Common myeloid progenitor, CD34-positive (primary cell): ENCODE data around the gene OR52K1.

Experiments used
- CTCF ChIA-PET: fragments of 350-600 bp; sonication (Branson Sonifier 250); formaldehyde crosslinking; loops from one replicate; lab custom pipeline; 2021; ENCODE audit warnings: antibody characterized with exemption; lab: Charles Lee
- POLR2A ChIA-PET: fragments of 350-600 bp; sonication (Branson Sonifier 250); formaldehyde crosslinking; loops from one replicate; lab custom pipeline; 2021; ENCODE audit warnings: antibody characterized with exemption; lab: Charles Lee
- DNase-seq, 3 donors: peaks; one replicate each; pipeline versions ENCODE4 v3.0.0 to v3.0.0-alpha.2; 2013
- H3K27ac ChIP-seq, 2 experiments: 1 replicate in 1 of 2; 2 replicates in 1 of 2; pipeline ENCODE4 v1.7.0; 2013; ENCODE audit warnings: inconsistent platforms in 2 of 2, low read length in 2 of 2, mild to moderate bottlenecking in 2 of 2, low read depth in 1 of 2, moderate library complexity in 1 of 2; ENCODE audit not compliant: severe bottlenecking in 2 of 2, insufficient read depth in 1 of 2, poor library complexity in 1 of 2
- H3K27me3 ChIP-seq, 5 experiments: replicated peaks in 2 of 5; 1 replicate in 3 of 5; 2 replicates in 2 of 5; pipeline versions ENCODE4 v1.6.1 to v1.7.0; 2013; ENCODE audit warnings: low read length in 4 of 5, mild to moderate bottlenecking in 2 of 5, moderate library complexity in 2 of 5, inconsistent platforms in 1 of 5; ENCODE audit not compliant: insufficient read depth in 5 of 5, control insufficient read depth in 4 of 5
- H3K36me3 ChIP-seq, 4 experiments: 1 replicate in 2 of 4; 2 replicates in 2 of 4; pipeline versions ENCODE4 v1.6.1 to v1.7.0; 2013; ENCODE audit warnings: low read length in 3 of 4, control low read depth in 1 of 4, mild to moderate bottlenecking in 1 of 4; ENCODE audit not compliant: control insufficient read depth in 4 of 4, insufficient read depth in 4 of 4
- H3K4me1 ChIP-seq, 4 experiments: 1 replicate in 3 of 4; 2 replicates in 1 of 4; pipeline versions ENCODE4 v1.6.1 to v1.7.1; 2013; ENCODE audit warnings: low read length in 3 of 4, mild to moderate bottlenecking in 3 of 4, control low read depth in 1 of 4, inconsistent platforms in 1 of 4, moderate library complexity in 1 of 4; ENCODE audit not compliant: control insufficient read depth in 4 of 4, insufficient read depth in 4 of 4; ENCODE audit errors: control extremely low read depth in 1 of 4
- H3K4me3 ChIP-seq, 7 experiments: 1 replicate in 4 of 7; 2 replicates in 3 of 7; pipeline versions ENCODE4 v1.5.1 to v1.7.0; 2013; ENCODE audit warnings: mild to moderate bottlenecking in 7 of 7, low read length in 6 of 7, moderate library complexity in 6 of 7, inconsistent platforms in 2 of 7, low read depth in 2 of 7, control low read depth in 1 of 7; ENCODE audit not compliant: insufficient read depth in 4 of 7, control insufficient read depth in 1 of 7; ENCODE audit errors: extremely low read depth in 1 of 7
- H3K9me3 ChIP-seq, 5 experiments: 1 replicate in 4 of 5; 2 replicates in 1 of 5; pipeline versions ENCODE4 v1.6.1 to v1.7.1; 2013; ENCODE audit warnings: low read length in 4 of 5, mild to moderate bottlenecking in 2 of 5, inconsistent platforms in 1 of 5, low read depth in 1 of 5, moderate library complexity in 1 of 5; ENCODE audit not compliant: control insufficient read depth in 4 of 5, insufficient read depth in 2 of 5; ENCODE audit errors: control extremely low read depth in 1 of 5
- WGBS: methylation state at CpG from one replicate; pipeline ENCODE4 v1.1.5; 2013; ENCODE audit not compliant: insufficient coverage; 5-methylcytosine and 5-hydroxymethylcytosine counted together

Gene OR52K1

DNA sequence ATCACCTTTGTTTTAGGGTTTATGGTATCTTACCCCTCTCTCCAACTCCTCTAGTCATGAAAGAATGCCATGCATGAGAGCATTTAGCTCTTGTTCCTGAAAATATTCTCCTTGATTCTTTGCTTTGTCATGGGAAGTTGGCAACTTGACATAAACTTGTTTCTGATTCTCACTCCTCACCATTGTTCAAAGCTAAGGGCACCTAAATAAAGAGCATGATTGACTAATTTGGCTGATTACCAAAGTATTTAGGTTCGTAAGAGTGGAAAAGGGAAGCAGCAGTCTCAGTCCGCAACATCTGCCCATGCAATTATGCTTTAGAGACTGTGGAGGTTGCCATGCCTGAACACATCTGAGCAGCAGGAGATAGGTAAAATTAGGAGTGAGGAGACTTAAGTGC is 26.4 kb downstream of the OR52K1 start:
- Histone ChIP-seq H3K36me3 (no peaks in the 10 kb centered on the region), H3K27me3 (peaks cover 0 to 5% (median 0%) of the 10 kb centered on the region in 5 experiments), H3K4me1 (peaks cover 0 to 2% (median 0%) of the 10 kb centered on the region in 4 experiments), H3K9me3 (peaks cover 0 to 2% (median 0%) of the 10 kb centered on the region in 5 experiments), H3K27ac (no peak overlapping the region), H3K4me3 (no peak overlapping the region)
- WGBS: 8% methylated on average over 2 of the region's 2 CpGs
- ChIA-PET CTCF (no interaction called here), POLR2A (no interaction called here)
- peak; percentile 17 to 76 (median 27) for DNase-seq

DNA sequence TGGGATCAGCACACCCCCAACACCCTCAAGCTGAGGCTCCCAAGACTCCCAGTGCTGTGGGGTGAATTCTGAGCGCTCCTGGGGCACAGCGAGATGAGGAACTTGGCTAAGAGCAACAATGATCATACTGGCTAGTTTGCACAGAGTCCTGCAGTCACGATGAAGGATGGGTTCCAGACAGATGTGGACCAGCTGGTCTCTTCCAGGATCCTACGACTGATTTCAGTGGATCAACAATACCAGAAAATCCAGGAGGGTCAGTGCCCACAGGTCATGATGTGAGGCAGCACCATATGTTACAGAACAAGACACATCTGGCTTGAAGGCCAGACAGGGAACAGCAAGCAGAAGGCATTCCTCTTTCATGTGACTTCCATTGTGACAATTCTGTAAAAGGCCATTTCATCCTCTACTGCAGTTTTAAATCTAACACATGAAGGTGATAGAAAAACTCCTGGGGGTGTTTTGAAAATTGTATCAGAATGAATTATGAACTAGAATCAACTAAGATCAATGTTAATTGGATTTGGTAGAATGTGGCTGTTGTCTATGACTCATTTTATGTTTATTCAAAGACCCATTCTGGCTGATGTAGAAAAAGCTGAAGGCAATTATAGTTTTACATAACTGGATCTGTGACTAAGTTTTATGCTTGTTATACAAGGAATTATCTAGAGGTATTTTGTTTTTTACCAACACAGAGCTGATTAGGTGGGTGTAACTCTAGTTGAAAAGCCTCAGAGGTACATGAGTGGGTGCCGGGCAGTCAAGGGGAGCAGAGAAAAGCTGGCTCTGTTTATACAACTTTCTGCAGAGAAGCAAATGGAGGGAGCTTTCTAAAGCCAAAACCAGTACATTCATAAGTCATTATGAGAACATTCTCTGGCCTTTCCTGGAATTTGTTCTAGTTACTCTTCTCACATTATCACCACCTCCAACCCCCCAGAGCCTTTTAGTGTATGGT is 29.1 kb downstream of the OR52K1 start:
- no peak for DNase-seq
- no peaks in the 10 kb centered on the region for H3K36me3 ChIP-seq
- H3K4me1 ChIP-seq: peaks cover 0 to 2% (median 0%) of the 10 kb centered on the region in 4 experiments
- no peak overlapping the region for H3K4me3 ChIP-seq
- POLR2A ChIA-PET: no interaction called here
- peaks cover 0 to 2% (median 0%) of the 10 kb centered on the region in 5 experiments for H3K9me3 ChIP-seq
- peaks cover 0 to 5% (median 0%) of the 10 kb centered on the region in 5 experiments for H3K27me3 ChIP-seq
- H3K27ac ChIP-seq: no peak overlapping the region
- CTCF ChIA-PET: no interaction called here
- WGBS: 98% methylated on average over 5 of the region's 5 CpGs

DNA sequence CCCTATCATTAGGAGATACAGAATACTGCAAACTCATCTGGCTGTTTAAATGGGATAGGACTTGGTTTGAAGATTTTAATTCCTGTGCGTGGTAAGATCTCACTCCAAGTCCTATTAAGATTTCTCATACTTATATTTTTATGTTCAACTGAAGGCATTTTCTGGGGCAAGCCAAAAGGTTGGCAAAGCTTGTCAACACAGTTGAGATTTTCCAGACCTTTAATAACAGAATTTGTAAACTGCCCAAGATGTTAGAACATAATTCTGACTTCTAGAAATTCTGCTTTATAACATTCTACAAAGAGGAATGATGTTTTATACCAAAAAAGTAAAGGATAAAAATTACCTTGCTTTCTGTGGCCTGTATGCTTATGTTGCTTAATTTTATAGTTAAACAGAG is 31.8 kb downstream of the OR52K1 start:
- Histone ChIP-seq H3K27ac (no peak overlapping the region), H3K4me1 (no peaks in the 10 kb centered on the region), H3K9me3 (no peaks in the 10 kb centered on the region), H3K27me3 (peaks cover 0 to 3% (median 0%) of the 10 kb centered on the region in 5 experiments), H3K36me3 (no peaks in the 10 kb centered on the region), H3K4me3 (no peak overlapping the region)
- WGBS: no CpG with 5 or more reads among the region's 1 CpG
- CTCF ChIA-PET: interaction anchor here (0.6 kb wide), 1 partner anchor 8 kb away, joined by 3 read pairs; no protein-coding TSS in a partner anchor
- POLR2A ChIA-PET: no interaction called here
- DNase-seq: no peak

GRCh38 chr11:4522339-4522738 is 39.9 kb downstream of the OR52K1 start:
- H3K9me3 ChIP-seq: no peaks in the 10 kb centered on the region
- 70% methylated on average over 2 of the region's 2 CpGs for WGBS
- no peak overlapping the region for H3K4me3 ChIP-seq
- POLR2A ChIA-PET: no interaction called here
- no peak overlapping the region for H3K27ac ChIP-seq
- no peaks in the 10 kb centered on the region for H3K27me3 ChIP-seq
- CTCF ChIA-PET: interaction anchor here (0.7 to 2.3 kb wide), 3 partner anchors 9 to 335 kb away, joined by 3 to 8 read pairs (median 3); no protein-coding TSS in a partner anchor
- H3K4me1 ChIP-seq: no peaks in the 10 kb centered on the region
- H3K36me3 ChIP-seq: no peaks in the 10 kb centered on the region
- DNase-seq: no peak

GRCh38 chr11:4522752-4523151 is 40.3 kb downstream of the OR52K1 start:
- POLR2A ChIA-PET: no interaction called here
- Histone ChIP-seq H3K36me3 (no peaks in the 10 kb centered on the region), H3K9me3 (no peaks in the 10 kb centered on the region), H3K4me3 (no peak overlapping the region), H3K4me1 (no peaks in the 10 kb centered on the region), H3K27ac (no peak overlapping the region), H3K27me3 (no peaks in the 10 kb centered on the region)
- DNase-seq: no peak
- WGBS: 97% methylated on average over 5 of the region's 6 CpGs
- CTCF ChIA-PET: interaction anchor here (1.3 to 2.3 kb wide), 2 partner anchors 29 to 335 kb away, joined by 3 to 8 read pairs; no protein-coding TSS in a partner anchor

DNA sequence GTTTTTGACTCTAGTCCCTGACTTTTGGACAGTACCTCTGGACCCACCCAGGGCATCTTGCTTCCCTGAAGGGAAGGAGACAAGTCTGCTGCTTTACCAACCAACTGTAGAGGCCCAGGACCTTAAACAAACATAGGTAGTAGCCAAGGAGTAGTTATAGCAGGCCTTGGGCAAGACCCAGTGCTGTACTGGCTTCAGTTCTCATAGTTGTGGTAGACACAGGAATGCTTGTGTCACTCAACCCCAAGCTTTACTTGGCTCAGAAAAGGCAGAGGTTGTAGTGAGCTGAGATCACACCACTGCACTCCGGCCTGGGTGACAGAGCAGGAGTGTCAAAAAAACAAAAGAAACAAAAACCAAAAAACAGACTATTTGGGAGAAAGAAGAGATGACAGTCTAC is 41.2 kb downstream of the OR52K1 start:
- WGBS: no CpG with 5 or more reads among the region's 1 CpG
- ChIA-PET POLR2A (no interaction called here), CTCF (no interaction called here)
- Histone ChIP-seq H3K27ac (no peak overlapping the region), H3K9me3 (no peaks in the 10 kb centered on the region), H3K36me3 (no peaks in the 10 kb centered on the region), H3K4me3 (no peak overlapping the region), H3K4me1 (no peaks in the 10 kb centered on the region), H3K27me3 (no peaks in the 10 kb centered on the region)
- DNase-seq: no peak

DNA sequence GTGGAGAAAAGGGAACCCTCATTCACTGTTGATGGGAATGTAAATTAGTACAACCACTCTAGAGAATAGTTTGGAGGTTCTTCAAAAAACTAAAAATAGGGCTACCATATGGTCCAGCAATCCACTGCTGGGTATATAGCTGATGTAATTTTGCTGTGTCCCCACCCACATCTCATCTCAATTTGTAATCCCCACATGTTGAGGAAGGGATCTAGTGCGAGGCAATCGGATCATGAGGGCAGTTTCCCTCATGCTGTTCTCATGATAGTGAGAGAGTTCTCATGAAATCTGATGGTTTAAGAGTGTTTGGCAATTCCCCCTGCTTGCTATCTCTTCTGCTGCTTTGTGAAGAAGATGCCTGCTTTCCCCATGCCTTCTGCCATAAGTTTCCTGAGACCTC is 45.5 kb downstream of the OR52K1 start:
- Histone ChIP-seq H3K27ac (no peak overlapping the region), H3K9me3 (peaks cover 0 to 4% (median 0%) of the 10 kb centered on the region in 5 experiments), H3K27me3 (no peaks in the 10 kb centered on the region), H3K4me1 (no peaks in the 10 kb centered on the region), H3K4me3 (no peak overlapping the region), H3K36me3 (no peaks in the 10 kb centered on the region)
- ChIA-PET CTCF (no interaction called here), POLR2A (no interaction called here)
- no CpG with 5 or more reads among the region's 2 CpGs for WGBS
- no peak for DNase-seq
